Mesodermal cell (in vitro differentiated cells): ENCODE results near the gene DEAF1.
A peak's percentile ranks its signal among the peaks of the same experiment; 100 is the strongest.

Source experiments
- H3K27ac ChIP-seq: 2 replicates; pipeline ENCODE4 v1.7.0; 2013; ENCODE audit warnings: mild to moderate bottlenecking, low read depth, low read length, moderate library complexity; ENCODE audit not compliant: severe bottlenecking
- H3K36me3 ChIP-seq: 2 replicates; pipeline ENCODE4 v1.7.1; 2013; ENCODE audit warnings: mild to moderate bottlenecking, low read length, moderate library complexity; ENCODE audit not compliant: control insufficient read depth, insufficient read depth
- H3K4me1 ChIP-seq: one replicate; pipeline ENCODE4 v1.7.1; 2013; ENCODE audit warnings: mild to moderate bottlenecking, low read length; ENCODE audit not compliant: insufficient read depth, control insufficient read depth, poor library complexity, severe bottlenecking
- H3K4me3 ChIP-seq: 2 replicates; pipeline ENCODE4 v1.7.0; 2013; ENCODE audit warnings: low read length, control low read depth, mild to moderate bottlenecking; ENCODE audit not compliant: insufficient read depth, poor library complexity, severe bottlenecking; ENCODE audit errors: extremely low read depth
- H3K9me3 ChIP-seq: 2 replicates; pipeline ENCODE4 v1.7.1; 2013; ENCODE audit warnings: mild to moderate bottlenecking, low read length, moderate library complexity; ENCODE audit not compliant: control insufficient read depth
- WGBS, 2 experiments: methylation state at CpG; one replicate each; pipeline ENCODE4 v1.1.5; 2013; ENCODE audit warnings: missing lambda C conversion rate in 2 of 2; ENCODE audit not compliant: insufficient coverage in 2 of 2; 5-methylcytosine and 5-hydroxymethylcytosine counted together

DEAF1 gene

GRCh38 chr11:698493-699115, 3.6 kb upstream of the DEAF1 start:
- no peaks in the 10 kb centered on the region for H3K9me3 ChIP-seq
- H3K4me1 ChIP-seq: peaks cover 33% of the 10 kb centered on the region
- H3K4me3 ChIP-seq: no peak overlapping the region
- H3K27ac ChIP-seq: no peak overlapping the region
- peaks cover 31% of the 10 kb centered on the region for H3K36me3 ChIP-seq
- 72 to 75% methylated on average over 14 to 16 of the region's 17 CpGs for WGBS, 2 experiments

DNA sequence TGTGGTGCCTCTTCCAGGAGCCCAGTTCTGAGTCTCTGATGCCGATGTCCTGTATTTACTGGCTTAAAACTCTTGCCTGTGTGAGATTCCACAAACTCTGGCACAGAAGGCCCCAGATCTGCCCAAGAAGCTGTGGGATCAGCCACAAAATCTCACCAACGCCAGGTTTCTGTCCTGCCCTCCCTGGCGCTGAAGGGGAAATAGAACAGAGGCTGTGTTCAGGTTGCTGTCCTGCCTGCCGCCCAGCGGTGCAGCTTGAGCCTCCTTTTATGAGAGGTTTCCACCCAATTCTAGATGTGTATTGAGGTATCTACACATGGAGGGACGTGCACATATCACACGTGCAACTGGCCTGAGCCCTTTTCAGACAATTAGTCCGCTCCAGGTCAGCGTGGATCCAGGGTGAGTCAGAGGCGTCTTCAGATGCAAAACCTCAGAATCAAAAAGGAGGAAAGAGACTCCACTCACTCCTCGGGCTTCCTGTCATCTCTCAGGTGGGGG, 2.8 kb upstream of the DEAF1 start:
- Histone ChIP-seq H3K4me1 (peaks cover 40% of the 10 kb centered on the region), H3K36me3 (peaks cover 26% of the 10 kb centered on the region), H3K27ac (peak overlapping the region; percentile 64), H3K4me3 (peak overlapping the region; percentile 1), H3K9me3 (no peaks in the 10 kb centered on the region)
- WGBS, 2 experiments: 56 to 62% methylated on average over 9 to 10 of the region's 11 CpGs

- Histone ChIP-seq H3K9me3 (no peaks in the 10 kb centered on the region), H3K36me3 (peaks cover 19% of the 10 kb centered on the region), H3K4me3 (no peak overlapping the region), H3K27ac (peak overlapping the region; percentile 13), H3K4me1 (peaks cover 47% of the 10 kb centered on the region)
- 95 to 97% methylated on average over 3 to 8 of the region's 11 CpGs for WGBS, 2 experiments
These were observed 2.0 kb upstream of the DEAF1 start for GRCh38 chr11:696955-697491.

GRCh38 chr11:695538-696248, 671 bp upstream of the DEAF1 start, which contains the start of gene TMEM80:
Gene TMEM80, plus strand, starts transcription at chr11:695816. Its CDS starts 12 bp downstream, at chr11:695828.
- WGBS, 2 experiments: 0 to 1% methylated on average over 77 to 87 of the region's 101 CpGs
- H3K4me3 ChIP-seq: peak within 1 kb of the TSS; percentile 98
- H3K9me3 ChIP-seq: no peaks in the 10 kb centered on the region
- H3K27ac ChIP-seq: peak within 1 kb of the TSS; percentile 99
- peaks cover 19% of the 10 kb centered on the region for H3K36me3 ChIP-seq
- peaks cover 49% of the 10 kb centered on the region for H3K4me1 ChIP-seq

- H3K27ac ChIP-seq: peak overlapping the region; percentile 99
- peaks cover 49% of the 10 kb centered on the region for H3K4me1 ChIP-seq
- H3K9me3 ChIP-seq: no peaks in the 10 kb centered on the region
- H3K36me3 ChIP-seq: peaks cover 19% of the 10 kb centered on the region
- peak overlapping the region; percentile 98 for H3K4me3 ChIP-seq
- WGBS, 2 experiments: 0% methylated on average over 22 to 25 of the region's 25 CpGs
These were observed 191 bp upstream of the DEAF1 start for GRCh38 chr11:695288-695537.

DNA sequence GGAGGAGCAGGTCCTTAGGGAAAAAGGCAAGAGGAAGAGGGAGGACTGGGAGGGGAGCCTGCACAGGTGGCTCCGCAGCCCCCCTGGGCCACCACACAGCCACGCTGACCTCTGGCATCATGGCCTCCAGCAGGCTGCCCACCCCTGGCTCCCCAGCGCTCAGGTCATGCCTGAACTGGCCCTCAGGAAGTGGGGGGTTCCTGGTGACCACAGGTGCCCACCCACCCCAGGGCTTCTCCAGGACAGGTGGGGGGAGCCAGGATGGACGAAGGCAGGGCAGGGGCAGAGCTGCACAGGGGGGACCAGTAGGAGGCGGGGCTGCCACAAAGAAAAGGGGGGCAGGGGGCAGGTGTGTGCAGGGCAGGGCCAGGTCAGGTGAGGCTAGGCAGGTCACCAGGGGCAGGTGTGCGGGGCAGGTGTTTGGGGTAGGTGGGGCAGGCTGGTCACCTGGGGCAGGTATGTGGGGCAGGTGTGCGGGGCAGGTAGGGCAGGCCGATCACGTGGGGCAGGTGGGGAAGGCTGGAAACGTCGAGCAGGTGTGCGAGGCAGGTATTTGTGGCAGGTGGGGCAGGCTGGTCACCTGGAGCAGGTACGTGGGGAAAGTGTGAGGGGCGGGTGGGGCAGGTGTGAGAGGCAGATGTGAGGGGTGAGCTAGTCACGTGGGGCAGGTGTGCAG, 997 bp downstream of the DEAF1 start:
- peak overlapping the region; percentile 98 for H3K4me3 ChIP-seq
- no peak overlapping the region for H3K27ac ChIP-seq
- WGBS, 2 experiments: 84 to 100% methylated on average over 3 to 9 of the region's 15 CpGs
- H3K4me1 ChIP-seq: peaks cover 49% of the 10 kb centered on the region
- H3K9me3 ChIP-seq: no peaks in the 10 kb centered on the region
- H3K36me3 ChIP-seq: peaks cover 24% of the 10 kb centered on the region

GRCh38 chr11:693415-693831, 1.6 kb downstream of the DEAF1 start:
- H3K4me3 ChIP-seq: peak overlapping the region; percentile 98
- peak overlapping the region; percentile 16 for H3K27ac ChIP-seq
- 71 to 73% methylated on average over 7 to 12 of the region's 13 CpGs for WGBS, 2 experiments

GRCh38 chr11:692824-693414, 2.1 kb downstream of the DEAF1 start:
- H3K4me1 ChIP-seq: peaks cover 38% of the 10 kb centered on the region
- no peak overlapping the region for H3K4me3 ChIP-seq
- WGBS, 2 experiments: 90 to 95% methylated on average over 20 to 23 of the region's 23 CpGs
- H3K9me3 ChIP-seq: no peaks in the 10 kb centered on the region
- H3K27ac ChIP-seq: peak overlapping the region; percentile 16
- peaks cover 30% of the 10 kb centered on the region for H3K36me3 ChIP-seq

More at GRCh38 chr11:693415-693831, 1.6 kb downstream of the DEAF1 start:
- peaks cover 43% of the 10 kb centered on the region for H3K4me1 ChIP-seq
- peaks cover 25% of the 10 kb centered on the region for H3K36me3 ChIP-seq
- H3K9me3 ChIP-seq: no peaks in the 10 kb centered on the region

GRCh38 chr11:691710-692590, 3.1 kb downstream of the DEAF1 start:
- Histone ChIP-seq H3K4me1 (peaks cover 31% of the 10 kb centered on the region), H3K4me3 (no peak overlapping the region), H3K27ac (no peak overlapping the region), H3K36me3 (peaks cover 39% of the 10 kb centered on the region), H3K9me3 (no peaks in the 10 kb centered on the region)
- 91 to 95% methylated on average over 15 of the region's 18 CpGs for WGBS, 2 experiments
